Measurements from ENCODE around the gene FAM210B.

- TF ChIP-seq POLR2A (IDR thresholded peaks at IDR 0.05): no peak
- TF ChIP-seq POLR2AphosphoS5 (IDR thresholded peaks at IDR 0.05): no peak
Measured at GRCh38 chr20:56392881-56393482, 34.2 kb downstream of the FAM210B start.

All from upper lobe of left lung (tissue), 4 donors.